Retinal pigment epithelial cell (primary cell): ENCODE data around the gene VSX2.

ENCODE experiments used
- DNase-seq: peaks from one replicate; pipeline ENCODE4 v3.0.0-alpha.2; 2010; ENCODE audit warnings: low read depth
- H3K4me3 ChIP-seq: 2 replicates; pipeline ENCODE4 v1.5.1; 2011; ENCODE audit warnings: mild to moderate bottlenecking, low read length, control low read depth, moderate library complexity
- CTCF ChIP-seq: conservative IDR thresholded peaks from 2 replicates; pipeline ENCODE4 v1.5.1; 2011; ENCODE audit warnings: low read depth, low read length, control low read depth, inconsistent platforms

The VSX2 gene

GRCh38 chr14:74213907-74214803 lies 25.1 kb upstream of the VSX2 start:
- no peak for DNase-seq
- H3K4me3 ChIP-seq, result no peak overlapping the region
- no peak for TF ChIP-seq CTCF

DNA sequence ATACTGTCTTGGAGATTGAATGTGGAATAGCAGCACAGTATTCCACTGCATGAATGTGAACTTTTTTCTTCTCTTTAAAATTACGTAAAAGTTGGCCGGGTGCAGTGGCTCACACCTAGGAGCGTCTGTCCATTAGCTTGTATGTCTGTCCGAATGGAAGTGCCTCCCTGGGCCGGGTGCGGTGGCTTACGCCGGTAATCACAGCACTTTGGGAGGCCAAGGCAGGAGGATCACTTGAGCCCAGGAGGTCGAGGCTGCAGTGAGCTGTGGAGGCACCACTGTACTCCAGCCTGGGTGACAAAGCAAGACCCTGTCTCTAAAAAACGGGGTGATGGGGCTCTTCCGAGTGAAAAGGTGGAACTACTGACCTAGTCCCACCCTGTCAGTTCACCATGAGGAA lies 22.6 kb upstream of the VSX2 start:
- no peak overlapping the region for H3K4me3 ChIP-seq
- DNase-seq, result no peak
- no peak for TF ChIP-seq CTCF

DNA sequence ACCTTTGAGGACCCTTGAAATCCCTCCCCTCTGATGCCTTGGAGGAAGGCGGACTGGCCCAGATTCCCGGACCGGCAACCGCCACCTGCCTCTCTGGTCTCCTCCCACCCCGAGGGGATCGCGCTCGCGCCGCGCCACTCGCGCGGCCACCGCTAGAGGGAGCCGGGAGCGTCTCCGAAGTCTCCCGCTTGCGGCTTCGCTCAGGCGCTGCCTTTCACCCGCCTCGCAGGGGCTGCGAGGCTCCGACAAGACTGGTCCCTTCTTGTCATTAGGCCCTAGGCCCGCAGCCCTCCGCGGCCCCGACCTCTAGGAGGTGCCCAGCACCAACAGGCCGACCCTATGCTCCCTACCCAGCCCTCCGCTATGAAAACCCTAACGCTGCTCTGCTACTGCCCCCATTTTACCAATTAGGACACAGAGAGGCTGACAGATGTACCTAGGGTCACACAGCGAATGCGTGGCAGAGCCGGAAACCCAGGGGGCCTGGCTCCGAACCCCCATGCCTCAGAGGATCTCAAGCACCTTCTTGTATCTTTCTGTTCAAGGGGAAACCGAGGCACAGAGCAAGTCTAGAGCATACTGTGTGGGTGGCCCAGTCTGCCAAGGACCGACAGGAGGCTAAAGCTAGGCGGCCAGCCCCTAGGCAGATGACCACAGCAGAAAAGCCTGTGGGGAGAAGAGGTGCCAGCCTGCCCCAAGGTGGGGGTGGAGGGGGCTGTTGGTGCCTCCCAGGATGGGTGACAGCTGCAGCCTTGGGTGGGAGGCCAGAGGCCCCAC lies 21.4 kb upstream of the VSX2 start:
- peak; percentile 93 for TF ChIP-seq CTCF
- no peak overlapping the region for H3K4me3 ChIP-seq
- DNase-seq, result no peak

DNA sequence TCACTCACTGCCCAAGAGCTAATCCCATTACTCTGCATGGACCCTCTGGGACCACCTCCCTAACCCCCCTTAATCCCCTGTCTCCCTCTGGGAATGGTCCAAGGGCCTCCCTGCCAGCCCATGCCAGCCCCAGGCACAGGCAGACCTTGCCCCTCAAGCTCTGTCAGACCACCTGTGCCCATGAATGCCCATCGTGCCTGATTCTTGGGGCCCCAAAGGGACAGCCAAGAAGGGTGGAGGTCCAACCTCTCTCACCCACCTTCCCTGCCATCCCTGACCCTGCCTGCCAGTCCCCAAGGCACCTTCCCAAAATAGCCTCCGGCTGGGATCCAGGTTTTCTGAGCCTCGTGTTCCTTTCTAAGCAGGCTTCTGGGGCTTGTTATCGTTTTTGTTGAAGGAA lies 20.8 kb upstream of the VSX2 start:
- no peak overlapping the region for H3K4me3 ChIP-seq
- DNase-seq, result no peak
- no peak for TF ChIP-seq CTCF

GRCh38 chr14:74219277-74220205 lies 19.7 kb upstream of the VSX2 start:
- DNase-seq, result no peak
- H3K4me3 ChIP-seq, result no peak overlapping the region
- TF ChIP-seq CTCF, result no peak

GRCh38 chr14:74220991-74221390 lies 18.3 kb upstream of the VSX2 start:
- H3K4me3 ChIP-seq, result no peak overlapping the region
- no peak for TF ChIP-seq CTCF

More at GRCh38 chr14:74220991-74221390, 18.3 kb upstream of the VSX2 start:
- DNase-seq, result no peak
